K562 (cell line): Measurements from ENCODE around the gene EXTL1. TPM values are rescaled to one million over a fixed set of nuclear protein-coding genes. Genes with fewer than 3 reads are reported as not detected.

ENCODE experiments used
- CXXC5 ChIP-seq: fragments of 250-450 bp; sonication (Bioruptor Pico); IDR thresholded peaks from 2 replicates; pipeline ENCODE4 v1.8.0; 2022; ENCODE audit warnings: inconsistent platforms, mild to moderate bottlenecking, moderate library complexity
- ELF2 ChIP-seq: fragments of 250-450 bp; sonication (Bioruptor Pico); IDR thresholded peaks from 2 replicates; pipeline ENCODE4 v1.5.0; 2021; ENCODE audit warnings: mild to moderate bottlenecking
- ETV1 ChIP-seq: fragments of 450-650 bp; conservative IDR thresholded peaks from 2 replicates; pipeline ENCODE4 v1.6.1; 2016; ENCODE audit warnings: missing genetic modification characterization, control low read depth, low read depth, missing compliant biosample characterization
- HOMEZ ChIP-seq: fragments of 250-450 bp; sonication (Bioruptor Pico); IDR thresholded peaks from 2 replicates; pipeline ENCODE4 v1.4.0; 2020; ENCODE audit warnings: mild to moderate bottlenecking, moderate library complexity
- MGA ChIP-seq: fragments of 450-650 bp; IDR thresholded peaks from 2 replicates; pipeline ENCODE4 v1.6.1; 2016; ENCODE audit warnings: mild to moderate bottlenecking, moderate library complexity
- NBN ChIP-seq: fragments of 450-650 bp; IDR thresholded peaks from 2 replicates; pipeline ENCODE4 v1.6.1; 2016; ENCODE audit warnings: low read depth, mild to moderate bottlenecking
- NCOA1 ChIP-seq: fragments of 450-650 bp; IDR thresholded peaks from 2 replicates; pipeline ENCODE4 v1.6.1; 2016; ENCODE audit warnings: low read depth
- NCOR1 ChIP-seq: fragments of 450-650 bp; IDR thresholded peaks from 2 replicates; pipeline ENCODE4 v1.6.1; 2016; ENCODE audit warnings: mild to moderate bottlenecking, moderate library complexity
- POLR2AphosphoS2 ChIP-seq: IDR thresholded peaks from 2 replicates; pipeline ENCODE4 v1.6.1; 2012; ENCODE audit warnings: low read length, improper control_type of control experiment
- RBFOX2 ChIP-seq: fragments of 200-400 bp; formaldehyde crosslinking; IDR thresholded peaks from 2 replicates; pipeline ENCODE4 v1.6.1; 2017; ENCODE audit warnings: low read depth, mild to moderate bottlenecking, low read length, moderate library complexity
- TEAD2 ChIP-seq: fragments of 450-650 bp; IDR thresholded peaks from 2 replicates; pipeline ENCODE4 v1.6.1; 2016; ENCODE audit warnings: missing genetic modification characterization, control low read depth, missing compliant biosample characterization
- ZNF584 ChIP-seq: fragments of 200-800 bp; sonication (Bioruptor generic); IDR thresholded peaks from 2 replicates; pipeline ENCODE4 v1.6.1; 2016; ENCODE audit warnings: low read depth, mild to moderate bottlenecking, missing genetic modification characterization, missing compliant biosample characterization
- ZNF589 ChIP-seq: fragments of 200-800 bp; sonication (Bioruptor generic); IDR thresholded peaks from 2 replicates; pipeline ENCODE4 v1.6.1; 2016; ENCODE audit warnings: low read depth, missing genetic modification characterization, missing compliant biosample characterization
- ZNF740 ChIP-seq, 3 experiments: fragments of 200-800 bp in 1 of 3; sonication (Bioruptor generic) in 1 of 3; sonication (generic) in 1 of 3; formaldehyde crosslinking in 1 of 3; IDR thresholded peaks; 2 replicates each; pipeline versions ENCODE4 v1.6.1 to v1.8.0; 2016 to 2022; ENCODE audit warnings: mild to moderate bottlenecking in 2 of 3, missing compliant biosample characterization in 2 of 3, missing genetic modification characterization in 2 of 3, missing genetic modification reagents in 1 of 3
- ZNF77 ChIP-seq: fragments of 250-450 bp; sonication (Bioruptor Pico); IDR thresholded peaks from 2 replicates; pipeline ENCODE4 v1.5.0; 2020
- polyA plus RNA-seq, 8 experiments: library from polyadenylated mRNA; depleted of rRNA in 4 of 8; stranded (reverse) in 5 of 8; unstranded in 3 of 8; fragments of >200 nt; fragmentation: Nextera tagmentation in 2 of 8; fragmentation: Illumina TruSeq in 1 of 8; extraction: Ambion mirVana in 2 of 8; extraction: Trizol in 1 of 8; gene quantifications; 2 replicates each; pipeline versions ENCODE4 v1.2.1 to v1.2.3, GENCODE V29; 2011 to 2014; ENCODE audit warnings: inconsistent platforms in 1 of 8, missing spikeins in 1 of 8
- total RNA-seq, 7 experiments: library from RNA; depleted of rRNA in 6 of 7; stranded (reverse); fragments of >200 nt in 6 of 7; fragmentation: Illumina TruSeq in 2 of 7; extraction: Trizol in 2 of 7; gene quantifications; 2 replicates each; pipeline versions ENCODE4 v1.2.1 to v1.2.3, GENCODE V29; 2011 to 2021; ENCODE audit warnings: low replicate concordance in 1 of 7

The EXTL1 gene
- total and polyA plus RNA-seq, 9 of the 15 experiments (the other 6 are each of a cell fraction or from before 2014, with no cell fraction given), result 0.04 to 0.23 (median 0.08) TPM; not detected in 3

DNA sequence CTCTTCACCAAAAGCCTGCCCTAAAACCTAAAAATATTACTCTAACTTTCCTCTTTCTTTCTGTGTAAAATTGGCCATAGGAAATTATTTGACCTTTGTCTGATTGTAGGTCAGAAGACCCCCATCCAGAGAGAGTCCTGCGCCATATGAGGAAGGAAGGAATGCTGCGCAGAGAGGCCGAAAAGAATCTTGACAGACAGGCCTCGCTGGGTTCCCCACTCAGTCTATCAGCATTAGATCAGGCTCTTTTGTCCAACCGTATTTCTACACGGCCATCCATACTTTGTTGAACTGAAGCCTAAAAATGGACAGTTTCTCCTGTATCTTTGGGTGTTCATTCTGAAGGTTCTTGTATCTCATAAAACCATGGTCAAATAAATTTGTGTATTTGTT, 28.7 kb downstream of the EXTL1 start (continued):
- TF ChIP-seq MGA (0 out of 2 replicates have a peak, but pooled peaks have one; percentile 1), ZNF77 (CRISPR knock-in tag) (no peak), TEAD2 (tag) (no peak), ZNF589 (peak; percentile 28; the same call in 1 of the 2 replicates), RBFOX2 (no peak), ZNF740 (CRISPR knock-in tag; IDR thresholded peaks at IDR 0.05) (no peak), ZNF740 (tag; IDR thresholded peaks at IDR 0.05) (peak in 1 of 2 experiments; percentile 20; a peak in 1 of 4 replicates), ETV1 (no peak), ZNF584 (CRISPR knock-in tag) (peak; percentile 20; the same call in 1 of the 2 replicates), NCOA1 (no peak), POLR2AphosphoS2 (no peak), ELF2 (CRISPR knock-in tag) (0 out of 2 replicates have a peak, but pooled peaks have one; percentile 3), NBN (no peak), NCOR1 (no peak), CXXC5 (CRISPR knock-in tag) (0 out of 2 replicates have a peak, but pooled peaks have one; percentile 1), HOMEZ (CRISPR knock-in tag) (no peak)
